ENCODE results near the gene RNASE11.
"Not testable (repeated sequence)": the region's sequence is repeated elsewhere in the genome, so short reads cannot be mapped to it uniquely, and the experiment has no call there.

RNASE11 gene

GRCh38 chr14:20603813-20604690 is 16.3 kb upstream of the RNASE11 start:
- H3K9ac ChIP-seq (ENCODE audit: low read length in 2 of 2), result no peak overlapping the region
- no peaks in the 10 kb centered on the region for H3K36me3 ChIP-seq (ENCODE audit: control insufficient read depth in 2 of 2, insufficient read depth in 2 of 2, low read length in 2 of 2)
- no peaks in the 10 kb centered on the region for H3K27me3 ChIP-seq (ENCODE audit: control insufficient read depth in 1 of 2, insufficient read depth in 2 of 2, low read length in 2 of 2)
- H3K27ac ChIP-seq (ENCODE audit: low read length), result no peak overlapping the region
- H3K4me1 ChIP-seq (ENCODE audit: control insufficient read depth, insufficient read depth, low read length), result peaks cover 5% of the 10 kb centered on the region
- H3K9me3 ChIP-seq (ENCODE audit: control insufficient read depth in 2 of 2, low read length in 2 of 2), result no peaks in the 10 kb centered on the region
- H3K4me3 ChIP-seq (ENCODE audit: low read length in 2 of 2), result no peak overlapping the region

DNA sequence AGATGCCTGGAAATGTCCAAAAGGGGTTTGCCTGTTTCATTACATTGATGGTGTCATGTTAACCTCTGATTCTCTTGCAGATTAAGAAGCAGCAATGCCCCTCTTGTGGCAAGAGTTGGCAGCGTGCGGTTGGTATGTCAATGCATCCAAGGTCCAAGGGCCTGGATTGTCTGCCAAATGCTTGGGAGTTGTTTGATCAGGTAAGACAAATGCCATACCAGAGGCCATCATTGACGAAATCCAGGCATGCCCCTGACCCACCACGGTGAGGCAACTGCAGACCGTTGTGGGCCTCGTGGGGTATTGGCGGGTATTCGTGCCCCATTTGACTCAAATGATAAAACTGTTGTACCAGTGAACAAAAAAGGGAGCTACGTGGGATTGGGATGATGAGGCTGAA is 14.8 kb upstream of the RNASE11 start:
- H3K9ac ChIP-seq (ENCODE audit: low read length in 2 of 2), result no peak overlapping the region
- no peaks in the 10 kb centered on the region for H3K9me3 ChIP-seq (ENCODE audit: control insufficient read depth in 2 of 2, low read length in 2 of 2)
- no peaks in the 10 kb centered on the region for H3K4me1 ChIP-seq (ENCODE audit: control insufficient read depth, insufficient read depth, low read length)
- H3K27ac ChIP-seq (ENCODE audit: low read length), result no peak overlapping the region
- no peaks in the 10 kb centered on the region for H3K36me3 ChIP-seq (ENCODE audit: control insufficient read depth in 2 of 2, insufficient read depth in 2 of 2, low read length in 2 of 2)
- H3K27me3 ChIP-seq (ENCODE audit: control insufficient read depth in 1 of 2, insufficient read depth in 2 of 2, low read length in 2 of 2), result no peaks in the 10 kb centered on the region
- H3K4me3 ChIP-seq (ENCODE audit: low read length in 2 of 2), result no peak overlapping the region

GRCh38 chr14:20601522-20601921 is 13.7 kb upstream of the RNASE11 start:
- Histone ChIP-seq H3K9me3 (ENCODE audit: control insufficient read depth in 2 of 2, low read length in 2 of 2) (no peaks in the 10 kb centered on the region), H3K27ac (ENCODE audit: low read length) (no peak overlapping the region), H3K4me3 (ENCODE audit: low read length in 2 of 2) (no peak overlapping the region)

DNA sequence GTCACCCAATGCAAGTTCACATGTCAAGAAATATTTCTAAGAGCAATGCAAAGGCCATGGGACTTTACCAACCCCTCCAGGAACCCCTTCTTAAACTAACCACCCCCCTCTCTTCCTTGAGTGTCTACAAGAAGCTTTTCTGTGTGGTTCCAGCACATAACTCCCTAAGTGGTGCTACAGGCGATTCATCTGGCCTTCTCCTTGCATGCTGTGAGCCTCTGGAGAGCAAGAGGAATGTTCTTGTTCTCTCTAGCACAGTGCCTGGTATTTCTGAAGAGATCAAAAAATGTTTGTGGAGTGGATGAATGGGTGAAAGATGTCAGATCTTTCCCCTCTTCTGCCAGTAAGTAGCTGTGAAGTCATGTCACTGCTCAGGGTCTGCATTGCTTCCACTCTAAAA is 9.3 kb upstream of the RNASE11 start:
- Histone ChIP-seq H3K4me3 (ENCODE audit: low read length in 2 of 2) (no peak overlapping the region), H3K36me3 (ENCODE audit: control insufficient read depth in 2 of 2, insufficient read depth in 2 of 2, low read length in 2 of 2) (no peaks in the 10 kb centered on the region), H3K27ac (ENCODE audit: low read length) (no peak overlapping the region), H3K9ac (ENCODE audit: low read length in 2 of 2) (no peak overlapping the region), H3K9me3 (ENCODE audit: control insufficient read depth in 2 of 2, low read length in 2 of 2) (no peaks in the 10 kb centered on the region), H3K27me3 (ENCODE audit: control insufficient read depth in 1 of 2, insufficient read depth in 2 of 2, low read length in 2 of 2) (no peaks in the 10 kb centered on the region), H3K4me1 (ENCODE audit: control insufficient read depth, insufficient read depth, low read length) (no peaks in the 10 kb centered on the region)

More at GRCh38 chr14:20601522-20601921, 13.7 kb upstream of the RNASE11 start:
- Histone ChIP-seq H3K36me3 (ENCODE audit: control insufficient read depth in 2 of 2, insufficient read depth in 2 of 2, low read length in 2 of 2) (no peaks in the 10 kb centered on the region), H3K27me3 (ENCODE audit: control insufficient read depth in 1 of 2, insufficient read depth in 2 of 2, low read length in 2 of 2) (no peaks in the 10 kb centered on the region), H3K9ac (ENCODE audit: low read length in 2 of 2) (no peak overlapping the region), H3K4me1 (ENCODE audit: control insufficient read depth, insufficient read depth, low read length) (no peaks in the 10 kb centered on the region)

GRCh38 chr14:20595726-20596125 is 7.9 kb upstream of the RNASE11 start:
- not testable (repeated sequence) for H3K27me3 ChIP-seq (ENCODE audit: control insufficient read depth in 1 of 2, insufficient read depth in 2 of 2, low read length in 2 of 2); H3K4me1 ChIP-seq (ENCODE audit: control insufficient read depth, insufficient read depth, low read length); H3K9me3 ChIP-seq (ENCODE audit: control insufficient read depth in 2 of 2, low read length in 2 of 2); H3K27ac ChIP-seq (ENCODE audit: low read length); H3K9ac ChIP-seq (ENCODE audit: low read length in 2 of 2); H3K4me3 ChIP-seq (ENCODE audit: low read length in 2 of 2); H3K36me3 ChIP-seq (ENCODE audit: control insufficient read depth in 2 of 2, insufficient read depth in 2 of 2, low read length in 2 of 2)

- no peaks in the 10 kb centered on the region for H3K36me3 ChIP-seq (ENCODE audit: control insufficient read depth in 2 of 2, insufficient read depth in 2 of 2, low read length in 2 of 2)
- H3K4me3 ChIP-seq (ENCODE audit: low read length in 2 of 2), result no peak overlapping the region
- H3K9me3 ChIP-seq (ENCODE audit: control insufficient read depth in 2 of 2, low read length in 2 of 2), result no peaks in the 10 kb centered on the region
Observed at GRCh38 chr14:20592574-20592973, 4.8 kb upstream of the RNASE11 start.

DNA sequence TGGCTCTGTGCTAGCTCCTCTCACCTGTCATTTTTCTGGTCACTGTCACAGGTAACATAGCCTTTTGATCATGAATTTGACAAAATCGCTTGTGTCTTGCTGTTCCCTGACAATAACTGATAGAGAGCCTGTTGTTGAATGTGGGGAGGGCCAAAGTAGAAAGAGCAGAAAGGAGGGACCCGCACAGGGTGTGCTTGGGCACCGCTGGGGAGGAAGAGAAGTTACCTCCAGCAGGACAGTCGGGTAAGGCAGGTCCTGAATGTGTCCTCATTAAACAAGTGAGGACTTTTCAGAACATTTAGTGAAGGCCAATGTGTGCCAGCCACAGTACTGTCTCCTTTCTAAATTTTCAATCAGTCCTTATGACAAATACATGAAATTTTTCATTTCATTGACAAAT is 3.4 kb upstream of the RNASE11 start, which contains the start of gene RNASE12:
TSS of gene RNASE12 (minus strand) at position 142 of the 400 bp plus-strand sequence. CDS start 653 bp downstream, outside the sequence.
- H3K27ac ChIP-seq (ENCODE audit: low read length), result no peak within 1 kb of the TSS

More at GRCh38 chr14:20592574-20592973, 4.8 kb upstream of the RNASE11 start:
- H3K27ac ChIP-seq (ENCODE audit: low read length), result no peak overlapping the region
- no peak overlapping the region for H3K9ac ChIP-seq (ENCODE audit: low read length in 2 of 2)
- H3K4me1 ChIP-seq (ENCODE audit: control insufficient read depth, insufficient read depth, low read length), result no peaks in the 10 kb centered on the region
- peaks cover 0 to 4% of the 10 kb centered on the region in 2 donors for H3K27me3 ChIP-seq (ENCODE audit: control insufficient read depth in 1 of 2, insufficient read depth in 2 of 2, low read length in 2 of 2)

DNA sequence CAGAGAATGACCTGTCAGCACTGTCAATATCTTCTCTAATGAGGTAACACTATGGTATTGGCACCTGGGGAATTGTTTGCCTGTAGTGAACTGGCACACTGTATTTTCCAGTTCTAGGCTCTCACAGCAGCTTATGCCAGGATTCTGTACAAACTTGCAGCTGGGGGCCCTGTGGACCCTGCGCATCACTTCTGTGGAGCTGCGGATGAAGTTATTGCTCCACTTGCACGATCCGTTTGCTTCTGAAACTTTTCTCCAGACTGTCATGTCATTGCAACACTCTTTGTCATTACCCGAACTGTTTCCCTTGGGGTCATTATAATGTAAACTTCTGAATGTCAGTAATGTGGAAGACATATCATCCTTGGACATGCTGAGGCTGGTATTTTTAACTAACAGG is 3.9 kb downstream of the RNASE11 start:
- Histone ChIP-seq H3K27me3 (ENCODE audit: control insufficient read depth in 1 of 2, insufficient read depth in 2 of 2, low read length in 2 of 2) (no peaks in the 10 kb centered on the region), H3K4me1 (ENCODE audit: control insufficient read depth, insufficient read depth, low read length) (no peaks in the 10 kb centered on the region), H3K4me3 (ENCODE audit: low read length in 2 of 2) (no peak overlapping the region), H3K27ac (ENCODE audit: low read length) (no peak overlapping the region), H3K9me3 (ENCODE audit: control insufficient read depth in 2 of 2, low read length in 2 of 2) (no peaks in the 10 kb centered on the region), H3K36me3 (ENCODE audit: control insufficient read depth in 2 of 2, insufficient read depth in 2 of 2, low read length in 2 of 2) (no peaks in the 10 kb centered on the region), H3K9ac (ENCODE audit: low read length in 2 of 2) (no peak overlapping the region)

More for the DNA sequence above, 3.4 kb upstream of the RNASE11 start, which contains the start of gene RNASE12:
- no peak within 1 kb of the TSS for H3K4me3 ChIP-seq (ENCODE audit: low read length in 2 of 2)
- peaks cover 0 to 4% of the 10 kb centered on the region in 2 donors for H3K27me3 ChIP-seq (ENCODE audit: control insufficient read depth in 1 of 2, insufficient read depth in 2 of 2, low read length in 2 of 2)
- no peaks in the 10 kb centered on the region for H3K4me1 ChIP-seq (ENCODE audit: control insufficient read depth, insufficient read depth, low read length)
- H3K9ac ChIP-seq (ENCODE audit: low read length in 2 of 2), result no peak within 1 kb of the TSS
- H3K36me3 ChIP-seq (ENCODE audit: control insufficient read depth in 2 of 2, insufficient read depth in 2 of 2, low read length in 2 of 2), result no peaks in the 10 kb centered on the region
- no peaks in the 10 kb centered on the region for H3K9me3 ChIP-seq (ENCODE audit: control insufficient read depth in 2 of 2, low read length in 2 of 2)

DNA sequence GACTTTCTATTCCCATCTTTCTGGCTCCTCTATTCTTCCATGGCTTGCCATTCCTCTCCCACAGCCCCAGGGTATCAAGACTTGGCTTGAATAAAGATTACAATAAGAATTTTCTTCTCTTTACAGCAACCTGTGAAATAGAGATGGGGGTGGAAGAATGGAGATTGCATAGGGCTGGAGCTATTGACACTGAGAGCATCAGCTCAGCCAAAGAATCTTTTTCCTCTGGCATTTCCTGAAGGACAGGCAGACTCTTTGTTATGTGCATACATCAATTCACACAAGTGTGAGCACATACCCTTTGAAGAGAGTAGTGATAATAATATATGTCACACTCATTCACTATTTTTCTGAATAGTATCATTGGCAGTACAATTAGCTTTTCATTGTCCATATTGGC is 4.7 kb downstream of the RNASE11 start:
- H3K27ac ChIP-seq (ENCODE audit: low read length), result no peak overlapping the region
- H3K4me3 ChIP-seq (ENCODE audit: low read length in 2 of 2), result no peak overlapping the region
- H3K9ac ChIP-seq (ENCODE audit: low read length in 2 of 2), result no peak overlapping the region
- H3K4me1 ChIP-seq (ENCODE audit: control insufficient read depth, insufficient read depth, low read length), result no peaks in the 10 kb centered on the region
- H3K27me3 ChIP-seq (ENCODE audit: control insufficient read depth in 1 of 2, insufficient read depth in 2 of 2, low read length in 2 of 2), result no peaks in the 10 kb centered on the region
- no peaks in the 10 kb centered on the region for H3K9me3 ChIP-seq (ENCODE audit: control insufficient read depth in 2 of 2, low read length in 2 of 2)
- H3K36me3 ChIP-seq (ENCODE audit: control insufficient read depth in 2 of 2, insufficient read depth in 2 of 2, low read length in 2 of 2), result no peaks in the 10 kb centered on the region

- no peaks in the 10 kb centered on the region for H3K27me3 ChIP-seq (ENCODE audit: control insufficient read depth in 1 of 2, insufficient read depth in 2 of 2, low read length in 2 of 2)
- H3K27ac ChIP-seq (ENCODE audit: low read length), result no peak overlapping the region
- no peaks in the 10 kb centered on the region for H3K36me3 ChIP-seq (ENCODE audit: control insufficient read depth in 2 of 2, insufficient read depth in 2 of 2, low read length in 2 of 2)
- no peak overlapping the region for H3K4me3 ChIP-seq (ENCODE audit: low read length in 2 of 2)
- no peak overlapping the region for H3K9ac ChIP-seq (ENCODE audit: low read length in 2 of 2)
- no peaks in the 10 kb centered on the region for H3K4me1 ChIP-seq (ENCODE audit: control insufficient read depth, insufficient read depth, low read length)
- H3K9me3 ChIP-seq (ENCODE audit: control insufficient read depth in 2 of 2, low read length in 2 of 2), result no peaks in the 10 kb centered on the region
Observed at GRCh38 chr14:20580242-20580641, 7.6 kb downstream of the RNASE11 start.

Data from stomach smooth muscle (tissue), 2 donors.